Endothelial cell (in vitro differentiated cells): ENCODE results near the gene ZBTB48. TPM values are rescaled to one million over a fixed set of nuclear protein-coding genes. Genes with fewer than 3 reads are reported as not detected.

Experiments used
- DNase-seq: peaks from one replicate; pipeline ENCODE4 v3.0.0; 2021; ENCODE audit warnings: low spot score
- H3K27ac Mint-ChIP-seq: one replicate; pipeline ENCODE4 v1.8.0; 2021; ENCODE audit warnings: mixed read lengths, inconsistent platforms; ENCODE audit not compliant: unreplicated experiment
- H3K27me3 Mint-ChIP-seq: one replicate; pipeline ENCODE4 v1.8.0; 2021; ENCODE audit warnings: mild to moderate bottlenecking, moderate library complexity, mixed read lengths, inconsistent platforms; ENCODE audit not compliant: unreplicated experiment
- H3K36me3 Mint-ChIP-seq: one replicate; pipeline ENCODE4 v1.8.0; 2021; ENCODE audit warnings: mild to moderate bottlenecking, low read depth, mixed read lengths, inconsistent platforms; ENCODE audit not compliant: unreplicated experiment
- H3K4me1 Mint-ChIP-seq: one replicate; pipeline ENCODE4 v1.8.0; 2021; ENCODE audit warnings: mild to moderate bottlenecking, mixed read lengths, inconsistent platforms; ENCODE audit not compliant: unreplicated experiment
- H3K4me3 Mint-ChIP-seq: one replicate; pipeline ENCODE4 v1.8.0; 2021; ENCODE audit warnings: mild to moderate bottlenecking, mixed read lengths, inconsistent platforms; ENCODE audit not compliant: unreplicated experiment
- H3K9me3 Mint-ChIP-seq: one replicate; pipeline ENCODE4 v1.8.0; 2021; ENCODE audit warnings: mixed read lengths, inconsistent platforms; ENCODE audit not compliant: unreplicated experiment
- CTCF ChIP-seq: fragments of 200-600 bp; sonication (generic); IDR thresholded peaks from one replicate; pipeline ENCODE4 v1.5.0; 2021; ENCODE audit warnings: antibody characterized with exemption; ENCODE audit not compliant: unreplicated experiment
- total RNA-seq: library from RNA; stranded (reverse); fragmentation: NEBNext Ultra II Directional; extraction: Animal tissue kit (Norgen Biotek cat#: 25700); gene quantifications from one replicate; pipeline ENCODE4 v1.2.1, GENCODE V29; 2021; ENCODE audit not compliant: unreplicated experiment

Gene ZBTB48
- total RNA-seq, 1 donor from 2014 or later: 32.2 TPM

DNA sequence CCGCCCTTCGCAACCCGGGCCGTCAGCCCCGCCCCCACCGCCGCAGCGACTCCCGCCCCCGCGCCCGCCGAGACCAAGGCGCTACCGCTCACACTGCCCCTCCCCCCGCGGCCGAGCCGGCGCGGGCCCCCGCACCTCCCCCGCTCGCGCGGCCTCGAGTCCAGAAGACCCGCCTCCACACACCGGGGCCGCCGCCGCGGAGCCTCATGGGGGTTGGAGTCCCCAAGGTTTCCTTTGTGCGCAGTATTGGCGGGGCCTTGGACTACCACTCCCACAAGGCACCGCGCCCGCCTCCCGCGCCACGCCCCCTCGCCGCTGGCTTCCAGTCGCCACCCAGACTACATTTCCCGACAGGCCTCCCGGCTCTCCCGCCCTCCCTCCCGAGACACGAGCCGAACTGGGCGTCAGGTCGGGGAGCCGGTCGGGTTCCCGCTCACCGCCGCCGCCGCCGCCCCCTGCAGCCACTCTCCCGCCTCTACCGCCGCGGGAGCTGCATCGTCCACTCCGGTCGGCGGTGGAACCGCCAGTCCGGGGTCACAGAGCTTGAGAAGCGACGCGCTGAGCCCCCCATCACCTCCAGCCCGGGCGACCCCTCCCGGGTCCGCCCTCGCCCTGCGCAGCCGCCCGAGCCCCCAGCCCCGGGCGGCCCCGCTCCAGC, 33.7 kb downstream of the ZBTB48 start, which contains the start of gene PHF13:
PHF13 (plus strand) TSS at position 371 of the 658 bp plus-strand sequence. CDS start 336 bp downstream, outside the sequence.
- Mint-ChIP-seq H3K9me3 (no peaks in the 10 kb centered on the region), H3K27me3 (peaks cover 6% of the 10 kb centered on the region), H3K4me1 (peaks cover 12% of the 10 kb centered on the region), H3K36me3 (peaks cover 6% of the 10 kb centered on the region), H3K4me3 (peak within 1 kb of the TSS; percentile 94), H3K27ac (peak within 1 kb of the TSS; percentile 40)
- TF ChIP-seq CTCF: no peak
- peak; percentile 99 for DNase-seq

DNA sequence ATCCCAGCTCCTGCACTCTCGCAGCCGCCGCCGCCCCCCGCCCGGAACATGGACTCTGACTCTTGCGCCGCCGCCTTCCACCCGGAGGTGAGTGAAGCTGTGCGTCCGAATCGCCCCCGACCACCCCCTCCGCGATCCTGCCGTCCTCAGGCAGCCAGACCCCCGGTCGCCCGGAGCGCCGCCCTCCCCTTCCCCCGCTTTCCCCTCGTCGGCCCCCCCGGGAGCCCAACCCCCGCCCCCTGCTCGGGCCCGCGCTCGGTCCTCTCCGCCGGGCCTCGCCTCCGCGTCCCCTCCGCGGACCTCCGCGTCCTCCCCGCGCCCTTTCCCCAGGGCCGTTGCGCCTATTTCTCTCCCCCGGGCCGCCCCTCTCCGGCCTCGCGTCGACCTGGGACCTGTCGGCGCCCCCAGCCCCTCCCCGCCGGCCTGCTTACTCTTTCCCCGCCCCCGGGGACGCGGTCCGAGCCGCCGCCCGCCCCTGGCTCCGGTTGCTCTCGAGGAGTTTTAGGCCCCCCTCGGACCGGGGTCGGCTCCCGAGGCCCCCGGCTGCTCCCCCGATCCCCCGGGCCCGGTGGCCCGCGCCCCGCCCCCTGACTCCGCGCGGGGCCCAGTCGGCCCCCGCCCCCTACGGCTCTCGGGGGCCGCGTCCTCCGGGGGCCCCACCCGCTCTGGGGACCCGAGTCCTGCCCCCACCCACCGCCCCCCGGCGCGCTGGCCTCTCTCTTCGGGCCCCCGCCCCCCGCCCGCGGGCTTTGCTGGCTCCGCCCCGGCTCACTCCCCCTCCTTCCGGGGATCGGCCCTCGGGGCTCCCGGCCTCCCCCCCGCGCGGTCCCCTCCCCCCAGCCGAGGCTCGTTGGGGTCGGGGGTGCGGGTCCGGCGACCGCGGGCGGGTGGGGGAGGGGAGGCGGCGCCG, 34.5 kb downstream of the ZBTB48 start:
- peaks cover 12% of the 10 kb centered on the region for H3K4me1 Mint-ChIP-seq
- peak; percentile 36 for DNase-seq
- no peak for TF ChIP-seq CTCF
- H3K9me3 Mint-ChIP-seq: no peaks in the 10 kb centered on the region
- peaks cover 6% of the 10 kb centered on the region for H3K27me3 Mint-ChIP-seq
- H3K27ac Mint-ChIP-seq: no peak overlapping the region
- H3K36me3 Mint-ChIP-seq: peaks cover 6% of the 10 kb centered on the region
- peak overlapping the region; percentile 89 for H3K4me3 Mint-ChIP-seq

DNA sequence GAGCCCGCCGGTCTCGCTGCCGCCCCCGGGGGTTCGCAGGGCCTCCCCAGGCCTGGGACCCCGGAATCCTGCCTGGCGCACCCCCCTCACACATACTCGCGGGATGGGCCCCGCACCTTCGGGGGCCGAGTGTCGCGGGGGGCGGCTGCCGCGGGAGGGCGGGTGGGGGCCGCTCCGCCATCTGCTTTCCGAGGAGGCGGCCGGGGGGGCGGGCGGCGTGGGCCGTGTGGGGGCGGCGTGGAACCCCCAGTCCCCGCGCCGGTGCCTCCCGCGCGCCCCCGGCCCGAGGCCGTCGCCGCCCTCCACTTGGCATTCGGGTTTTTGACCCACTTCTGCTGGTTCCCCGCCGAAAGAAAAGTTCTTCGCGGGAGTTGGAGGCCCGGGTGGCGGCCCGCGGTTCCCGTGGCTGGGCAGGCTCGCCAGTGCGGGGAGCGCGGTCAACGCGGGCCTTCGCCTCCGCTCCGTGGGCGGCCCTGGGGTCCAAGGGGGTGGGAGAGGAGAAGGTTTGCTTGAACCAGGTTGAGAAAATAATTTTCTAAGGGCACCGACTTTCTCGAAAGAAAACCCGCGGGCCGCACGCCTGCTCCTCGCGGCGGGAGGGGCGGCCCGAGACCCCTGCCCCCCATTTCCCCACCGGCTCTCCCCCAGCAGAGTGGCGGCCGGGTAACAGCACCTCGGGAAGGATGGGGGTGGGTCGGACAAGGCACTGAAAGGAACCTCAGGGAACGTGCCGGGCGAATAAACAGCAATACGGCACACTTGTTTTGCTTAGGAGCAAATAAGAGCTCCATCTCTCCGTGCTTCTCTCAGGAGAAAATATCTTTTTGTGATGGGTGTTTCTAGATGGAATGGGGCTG, 35.4 kb downstream of the ZBTB48 start:
- peaks cover 8% of the 10 kb centered on the region for H3K36me3 Mint-ChIP-seq
- H3K9me3 Mint-ChIP-seq: no peaks in the 10 kb centered on the region
- no peak for TF ChIP-seq CTCF
- peaks cover 12% of the 10 kb centered on the region for H3K4me1 Mint-ChIP-seq
- H3K27ac Mint-ChIP-seq: peak overlapping the region; percentile 62
- peaks cover 8% of the 10 kb centered on the region for H3K27me3 Mint-ChIP-seq
- peak; percentile 36 for DNase-seq
- peak overlapping the region; percentile 91 for H3K4me3 Mint-ChIP-seq

- Mint-ChIP-seq H3K4me3 (peak overlapping the region; percentile 32), H3K4me1 (peaks cover 3% of the 10 kb centered on the region), H3K27ac (no peak overlapping the region), H3K9me3 (no peaks in the 10 kb centered on the region), H3K27me3 (peaks cover 2% of the 10 kb centered on the region), H3K36me3 (peaks cover 20% of the 10 kb centered on the region)
- TF ChIP-seq CTCF: no peak
- no peak for DNase-seq
Measured at GRCh38 chr1:6619045-6619444, 39.3 kb downstream of the ZBTB48 start.
